HG02610 (cell line): Measurements from ENCODE around the gene PKDCC.
"Not testable (repeated sequence)": the region's sequence is repeated elsewhere in the genome, so short reads cannot be mapped to it uniquely, and the experiment has no call there.

Source experiments
- ATAC-seq: cut with Tn5 transposase; IDR thresholded peaks from one replicate; pipeline ENCODE4 v1.9.1; 2021; ENCODE audit warnings: mild to moderate bottlenecking, moderate library complexity; ENCODE audit not compliant: unreplicated experiment

PKDCC gene

DNA sequence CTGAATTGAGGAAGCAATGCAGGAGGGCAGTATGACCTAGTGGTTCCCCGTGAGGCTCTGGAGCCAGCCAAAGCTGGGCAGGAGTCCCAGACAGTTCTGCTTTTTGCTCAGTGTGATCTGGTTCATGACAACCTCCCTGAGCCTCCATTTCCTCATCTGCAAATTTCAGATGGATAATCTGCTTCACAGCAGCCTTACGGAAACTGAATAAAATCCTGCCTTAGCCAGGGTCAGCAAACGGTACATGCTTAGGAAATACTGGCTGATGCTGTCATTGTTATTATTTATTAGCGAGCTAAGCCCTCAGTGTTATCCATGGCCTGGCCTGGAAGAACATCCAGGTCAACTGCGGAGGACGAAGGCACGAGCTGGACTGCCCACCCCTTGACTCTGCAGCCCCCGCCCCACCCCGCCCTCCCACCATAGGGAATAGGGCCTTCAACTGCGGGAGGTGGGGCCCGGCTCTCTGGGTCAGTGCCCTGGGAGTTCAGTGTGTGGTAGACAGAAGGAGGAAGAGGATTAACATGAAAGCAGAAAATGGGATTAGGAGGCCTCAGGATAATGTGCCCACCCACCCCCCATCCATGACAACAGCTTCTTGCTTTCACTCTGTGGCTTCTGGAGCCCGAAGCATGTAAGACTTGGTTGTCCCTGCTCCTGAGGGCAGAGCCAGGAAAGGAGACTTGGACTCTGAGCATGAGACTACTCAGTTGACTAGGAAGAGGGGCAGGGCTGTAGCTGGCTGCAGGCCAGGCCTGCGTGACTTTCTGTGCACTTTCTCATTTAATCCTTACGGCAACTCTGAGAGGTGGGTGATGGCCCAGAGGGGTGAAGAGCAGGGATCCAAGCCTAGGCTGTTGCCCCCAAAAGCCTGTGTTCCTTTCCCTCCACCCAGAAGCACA is 13.1 kb downstream of the PKDCC start:
- no peak for ATAC-seq

DNA sequence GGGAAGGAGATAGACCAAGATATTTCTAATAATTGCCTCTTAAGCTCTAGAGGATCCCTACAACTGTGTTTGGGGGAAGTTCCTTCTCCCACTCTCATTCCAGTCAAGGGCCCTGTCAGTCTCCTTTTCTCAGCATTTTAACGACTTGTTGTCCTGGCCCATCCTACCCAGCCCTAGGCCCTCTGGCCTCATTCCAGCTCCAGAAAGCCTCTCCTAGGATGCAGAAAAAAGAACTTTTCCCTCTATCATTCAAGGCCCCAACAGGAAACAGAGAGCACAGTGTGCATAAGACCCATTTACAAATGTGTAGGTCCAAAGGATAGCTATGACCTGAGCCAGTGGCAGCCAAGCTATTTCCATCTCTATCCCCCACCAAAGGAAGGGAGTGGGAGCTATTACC is 14.0 kb downstream of the PKDCC start:
- no peak for ATAC-seq

DNA sequence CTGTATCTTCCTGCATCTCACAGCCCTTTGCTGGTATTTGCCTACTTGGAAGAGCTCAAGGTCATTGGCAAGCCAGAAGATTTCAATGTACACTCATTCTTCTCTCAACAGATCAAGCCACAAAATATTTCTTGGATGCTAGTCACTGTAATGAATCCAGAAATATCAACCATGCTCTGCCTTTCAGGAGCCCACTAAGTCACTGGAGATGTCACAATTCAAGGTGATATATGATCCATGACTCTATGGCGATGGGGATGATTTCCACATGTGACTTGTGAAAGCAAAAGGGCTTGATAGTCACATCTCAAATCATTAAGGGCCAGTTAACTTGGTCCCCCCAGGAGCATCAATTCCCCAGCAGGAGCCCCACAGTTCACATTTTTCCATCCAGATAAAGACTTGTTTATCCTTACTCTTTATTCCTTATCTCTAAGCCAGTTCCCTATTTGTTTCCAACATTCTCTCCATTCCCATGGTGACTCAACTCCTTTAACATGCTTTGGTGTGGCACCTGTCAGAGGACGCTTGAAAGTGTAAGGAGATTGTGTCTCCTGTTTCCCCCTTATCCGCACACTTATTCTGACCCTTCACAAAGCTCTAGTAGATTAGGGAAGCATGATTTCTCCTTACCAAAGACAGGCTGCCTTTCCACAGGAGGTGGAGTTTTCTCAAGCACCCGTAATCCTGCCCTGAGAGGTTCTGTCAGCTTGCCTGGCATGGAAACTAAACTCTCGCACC is 15.8 kb downstream of the PKDCC start:
- ATAC-seq = no peak

DNA sequence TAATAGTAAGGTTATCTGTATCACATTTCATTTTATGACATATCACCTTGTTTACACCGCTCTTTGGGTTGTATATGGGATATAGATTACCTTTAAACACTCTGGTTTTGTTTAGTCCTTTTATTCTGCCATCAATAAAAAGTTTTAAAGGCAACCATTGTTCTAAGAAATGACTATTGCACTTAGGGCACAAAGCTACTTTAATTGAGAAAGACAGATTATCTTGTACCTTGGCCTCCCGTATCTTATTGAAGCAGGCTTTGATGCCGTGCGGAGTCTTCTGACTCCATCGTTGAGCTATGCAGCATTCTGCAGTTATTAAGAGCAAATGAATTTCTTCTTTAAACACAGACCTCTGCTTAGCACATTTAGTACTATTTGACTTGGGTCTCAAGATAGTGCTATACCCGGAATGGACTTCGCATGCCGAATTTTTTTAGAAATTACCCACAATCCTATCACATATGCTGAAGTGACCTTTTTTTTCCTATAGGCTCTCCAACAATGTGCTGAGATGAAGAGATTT is 16.7 kb downstream of the PKDCC start:
- ATAC-seq = no peak

DNA sequence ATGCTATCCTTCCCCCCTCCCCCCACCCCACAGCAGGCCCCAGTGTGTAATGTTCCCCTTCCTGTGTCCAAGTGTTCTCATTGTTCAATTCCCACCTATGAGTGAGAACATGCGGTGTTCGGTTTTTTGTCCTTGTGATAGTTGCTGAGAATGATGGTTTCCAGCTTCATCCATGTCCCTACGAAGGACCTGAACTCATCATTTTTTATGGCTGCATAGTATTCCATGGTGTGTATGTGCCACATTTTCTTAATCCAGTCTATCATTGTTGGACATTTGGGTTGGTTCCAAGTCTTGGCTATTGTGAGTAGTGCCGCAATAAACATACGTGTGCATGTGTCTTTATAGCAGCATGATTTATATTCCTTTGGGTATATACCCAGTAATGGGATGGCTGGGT is 17.9 kb downstream of the PKDCC start:
- ATAC-seq = not testable (repeated sequence)

DNA sequence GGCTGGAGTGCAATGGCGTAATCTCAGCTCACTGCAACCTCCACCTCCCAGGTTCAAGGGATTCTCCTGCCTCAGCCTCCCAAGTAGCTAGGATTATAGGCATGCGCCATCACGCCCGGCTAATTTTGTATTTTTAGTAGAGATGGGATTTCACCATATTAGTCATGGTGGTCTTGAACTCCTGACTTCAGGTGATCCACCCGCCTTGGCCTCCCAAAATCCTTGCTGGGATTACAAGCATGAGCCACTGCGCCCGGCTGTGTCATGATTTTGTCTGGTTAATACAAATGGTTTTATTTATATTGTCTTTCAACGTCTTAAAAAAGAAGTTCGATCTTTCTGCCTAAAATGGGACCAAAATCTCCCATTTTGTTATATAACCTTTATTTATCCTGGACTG is 19.2 kb downstream of the PKDCC start:
- ATAC-seq = not testable (repeated sequence)

DNA sequence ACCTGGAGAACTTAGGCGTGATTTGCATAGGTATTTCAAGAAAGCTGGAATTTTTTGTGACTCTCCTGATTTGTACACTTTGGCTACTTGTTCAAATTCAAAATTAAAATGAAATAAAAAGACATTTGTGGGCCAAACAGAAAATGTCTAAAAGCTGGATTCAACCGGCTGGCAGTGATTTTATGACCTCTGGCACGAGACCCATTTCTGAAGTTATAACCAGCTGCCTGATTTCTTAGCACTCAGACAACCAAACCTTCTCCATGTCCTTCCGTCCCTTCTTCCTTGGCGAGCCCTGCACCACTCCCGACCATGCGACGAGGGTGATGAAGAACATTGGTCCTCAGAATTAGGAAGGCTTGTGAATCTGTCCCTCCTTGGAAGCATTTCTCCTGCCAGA is 19.7 kb downstream of the PKDCC start:
- no peak for ATAC-seq

DNA sequence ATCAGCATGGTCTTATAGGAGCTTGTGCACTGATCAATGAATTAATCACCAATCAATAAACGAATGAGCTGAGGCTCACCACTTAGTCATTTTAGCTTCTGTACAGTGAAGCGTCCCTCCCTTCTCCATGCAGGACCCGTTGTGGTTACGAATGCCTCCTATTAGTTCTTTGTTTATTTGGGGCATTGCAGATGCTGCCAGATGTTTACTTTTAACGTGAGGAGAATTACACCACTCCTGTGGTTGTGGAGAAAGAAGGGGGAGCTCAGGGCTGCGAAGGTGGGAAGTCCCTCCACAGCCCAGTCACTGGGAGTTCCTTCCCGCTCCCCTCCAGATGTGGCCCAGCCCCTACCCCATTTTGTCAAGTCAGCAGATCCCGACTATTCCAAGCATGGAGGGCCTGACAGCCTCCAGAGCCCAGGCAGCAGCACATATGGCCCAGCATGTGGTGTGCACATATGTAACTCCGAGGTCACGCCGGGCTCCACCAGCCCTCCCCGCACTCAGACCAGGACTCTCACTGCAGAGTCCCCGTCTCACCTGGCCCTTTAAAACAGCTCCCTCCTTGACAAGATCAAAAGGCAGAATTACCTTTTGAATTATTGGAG is 20.9 kb downstream of the PKDCC start:
- ATAC-seq = no peak

DNA sequence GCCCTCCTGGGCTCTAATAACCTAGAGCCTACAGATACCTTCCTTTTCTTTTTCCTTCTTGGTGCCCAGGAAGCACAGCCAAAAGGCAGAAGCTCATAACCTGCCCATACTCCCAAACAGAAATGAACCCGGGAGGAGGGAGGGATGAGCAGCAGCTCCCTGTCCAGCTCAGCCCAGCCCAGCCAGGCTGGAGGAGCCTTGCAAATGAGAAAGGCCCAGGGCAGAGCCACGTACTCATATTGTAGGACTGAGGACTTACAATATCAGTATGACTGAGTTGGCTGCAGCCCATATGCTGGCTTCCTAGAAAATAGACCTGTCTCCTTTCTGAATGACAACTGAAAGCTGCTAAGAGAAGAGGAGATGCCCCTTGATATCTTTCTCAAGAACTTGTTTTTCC is 21.7 kb downstream of the PKDCC start:
- ATAC-seq = no peak

DNA sequence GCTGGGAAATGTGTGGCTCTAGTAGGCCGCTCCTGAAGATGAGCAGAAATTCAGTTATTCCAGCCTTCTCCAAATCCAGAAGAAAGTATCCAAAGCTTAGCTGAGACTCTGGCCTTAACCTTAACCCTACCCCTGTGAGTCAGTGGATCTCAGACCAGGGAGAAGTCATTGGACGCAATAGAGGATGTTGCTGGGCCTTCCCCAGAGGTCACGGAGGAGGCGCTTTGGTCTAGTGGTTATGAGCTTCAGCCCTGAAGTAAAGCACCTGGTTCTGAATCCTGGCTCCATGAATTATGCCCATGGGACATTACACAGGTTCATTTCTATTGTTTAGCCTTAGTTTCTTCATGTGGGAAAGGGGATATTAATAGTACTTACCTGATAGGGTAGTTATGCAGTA is 24.0 kb downstream of the PKDCC start:
- ATAC-seq = no peak

DNA sequence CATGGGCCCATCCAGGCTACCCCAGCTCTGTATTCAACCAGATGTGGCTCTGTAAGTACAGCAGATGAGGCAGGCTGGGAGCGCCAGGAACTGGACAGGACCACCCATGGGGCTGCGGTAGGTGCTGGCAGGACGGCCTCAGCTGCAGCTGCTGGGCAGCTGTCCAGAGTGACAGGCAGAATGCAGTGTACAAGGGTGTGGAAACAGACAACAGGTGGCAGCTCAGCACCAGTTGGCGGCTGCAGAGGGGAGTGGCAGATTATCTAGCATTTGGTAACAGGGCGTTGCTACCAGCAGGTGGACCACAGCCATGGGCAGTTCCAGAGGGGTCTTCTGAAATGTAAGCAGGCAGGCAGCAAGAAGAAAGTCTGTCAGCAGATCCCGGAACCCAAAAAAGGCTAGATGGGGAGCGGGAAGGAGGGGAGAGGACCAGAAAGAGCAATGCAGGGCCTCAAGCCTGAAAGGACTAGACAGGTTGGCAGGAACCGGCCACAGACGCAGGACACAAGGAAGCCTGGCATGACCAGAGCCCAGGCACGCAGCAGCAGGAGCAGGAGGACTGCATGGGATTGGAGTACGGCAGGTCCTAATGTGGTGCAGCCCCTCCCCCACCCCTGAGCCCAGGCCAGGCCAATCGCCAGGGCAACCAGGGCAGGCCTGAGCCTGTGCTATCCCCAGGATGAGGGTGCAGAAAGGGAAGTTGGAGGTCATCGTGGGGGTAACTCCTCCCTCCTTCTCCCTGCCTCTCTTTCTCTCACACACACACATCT is 24.7 kb downstream of the PKDCC start:
- ATAC-seq = no peak

DNA sequence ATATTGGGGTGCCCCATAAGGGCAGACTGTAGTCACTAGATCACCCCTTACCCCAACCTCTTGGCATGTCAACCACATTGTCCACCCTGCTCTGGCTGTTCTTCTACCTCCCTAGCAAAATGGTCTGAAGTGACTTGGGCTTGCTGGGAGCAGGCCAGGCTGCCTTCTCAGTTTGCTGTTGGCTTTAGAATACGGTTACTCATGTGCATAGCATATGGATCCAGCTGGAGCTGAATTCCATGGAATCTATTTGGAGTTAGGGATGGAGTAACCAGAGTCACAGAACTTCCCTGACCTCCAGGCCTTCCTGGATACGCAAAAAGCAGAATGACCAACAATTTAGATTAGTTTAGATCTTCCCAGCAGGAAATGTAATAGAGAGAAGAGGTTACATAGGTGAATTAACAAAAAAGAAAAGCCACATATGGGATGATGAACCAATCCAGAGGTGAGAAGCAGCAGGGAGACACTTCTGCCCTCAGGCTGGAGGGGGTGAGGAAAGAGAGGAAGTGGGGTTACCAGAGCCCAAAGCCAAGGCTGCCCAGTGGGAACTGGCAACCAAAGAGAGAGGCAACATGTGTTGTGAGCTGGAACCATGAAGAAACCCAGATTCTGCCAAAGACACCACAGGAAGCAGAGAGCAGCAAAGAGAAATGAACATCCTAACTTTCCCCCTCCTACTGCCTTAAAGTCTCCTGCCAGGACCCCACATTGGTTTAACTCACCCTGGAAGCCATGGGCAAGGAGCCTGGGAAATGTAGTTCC is 26.1 kb downstream of the PKDCC start:
- no peak for ATAC-seq

DNA sequence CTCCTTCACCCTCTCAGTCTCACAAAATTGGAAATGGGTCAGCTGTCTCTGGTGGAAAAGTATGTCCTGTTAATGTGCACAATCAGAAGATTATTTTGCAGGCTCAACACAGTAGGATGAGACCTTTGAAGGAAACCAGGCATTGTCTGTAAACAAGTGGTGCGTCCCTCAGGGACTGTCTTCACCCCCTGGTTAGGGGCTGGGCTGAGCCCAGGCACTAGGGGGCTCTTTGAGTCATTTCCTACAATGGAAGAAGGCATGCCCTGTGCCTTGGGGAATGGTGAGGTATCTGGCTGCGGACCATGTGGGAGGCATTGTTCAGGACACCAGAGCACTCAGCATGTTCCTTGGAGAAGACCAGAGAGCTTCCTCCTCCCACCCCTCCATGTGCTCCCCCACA is 26.8 kb downstream of the PKDCC start:
- ATAC-seq = no peak

DNA sequence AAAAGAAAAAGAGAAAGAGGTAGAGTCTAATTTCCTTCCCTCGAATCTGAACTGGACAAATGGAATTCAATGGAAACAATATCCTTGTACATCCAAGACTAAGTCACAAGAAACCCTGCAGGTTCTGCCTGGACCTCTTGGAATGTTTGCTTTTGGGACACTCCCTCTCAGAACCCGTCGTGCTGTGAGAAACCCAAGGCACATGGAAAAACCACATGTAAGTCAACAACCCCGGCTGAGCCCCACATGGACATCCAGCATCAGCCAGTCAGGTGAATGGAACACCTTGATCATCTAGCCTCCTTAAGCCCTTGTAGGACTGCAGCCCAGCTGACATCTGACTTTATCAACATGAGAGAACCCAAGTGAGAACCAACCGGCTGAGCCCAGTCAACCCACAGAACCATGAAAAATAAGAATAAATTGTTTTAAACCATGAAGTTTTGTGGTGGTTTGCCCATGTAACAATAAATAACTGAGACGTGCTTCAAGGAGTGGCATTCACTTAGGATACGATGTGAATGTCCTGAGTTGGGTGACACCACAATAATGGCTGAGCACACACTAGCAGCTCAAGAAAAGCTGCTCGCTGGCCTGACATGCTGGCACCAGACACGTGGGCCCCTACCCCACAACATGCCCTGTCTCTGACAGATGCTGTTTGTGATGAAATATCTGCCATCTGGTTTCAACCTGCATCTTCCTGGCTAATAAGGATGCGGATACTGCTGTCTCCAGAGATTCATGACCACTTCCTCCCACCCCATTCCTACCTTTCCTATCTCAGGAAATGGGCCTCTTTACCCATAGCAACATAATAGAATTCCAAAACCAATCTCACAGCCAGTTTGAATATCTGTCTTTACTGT is 28.8 kb downstream of the PKDCC start:
- ATAC-seq = no peak

DNA sequence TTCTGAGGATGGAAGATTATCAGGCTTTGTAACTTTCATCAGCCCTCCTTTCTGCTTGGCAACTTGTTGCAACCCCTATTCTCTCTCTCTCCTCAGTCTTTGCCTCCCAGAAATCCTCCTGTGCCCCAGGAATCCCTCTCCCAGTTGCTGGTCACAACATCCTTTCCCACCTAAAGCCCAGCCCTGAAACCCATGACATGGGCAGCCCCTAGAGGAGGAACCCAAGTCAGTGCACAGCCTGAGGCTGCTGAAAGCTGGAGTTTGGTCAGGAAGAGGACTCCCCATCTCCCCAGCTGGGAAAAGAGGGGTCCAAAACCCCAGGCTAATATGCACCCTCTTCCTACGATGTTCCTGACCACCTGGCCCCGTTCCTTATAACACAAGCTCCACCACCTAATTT is 29.5 kb downstream of the PKDCC start:
- no peak for ATAC-seq

DNA sequence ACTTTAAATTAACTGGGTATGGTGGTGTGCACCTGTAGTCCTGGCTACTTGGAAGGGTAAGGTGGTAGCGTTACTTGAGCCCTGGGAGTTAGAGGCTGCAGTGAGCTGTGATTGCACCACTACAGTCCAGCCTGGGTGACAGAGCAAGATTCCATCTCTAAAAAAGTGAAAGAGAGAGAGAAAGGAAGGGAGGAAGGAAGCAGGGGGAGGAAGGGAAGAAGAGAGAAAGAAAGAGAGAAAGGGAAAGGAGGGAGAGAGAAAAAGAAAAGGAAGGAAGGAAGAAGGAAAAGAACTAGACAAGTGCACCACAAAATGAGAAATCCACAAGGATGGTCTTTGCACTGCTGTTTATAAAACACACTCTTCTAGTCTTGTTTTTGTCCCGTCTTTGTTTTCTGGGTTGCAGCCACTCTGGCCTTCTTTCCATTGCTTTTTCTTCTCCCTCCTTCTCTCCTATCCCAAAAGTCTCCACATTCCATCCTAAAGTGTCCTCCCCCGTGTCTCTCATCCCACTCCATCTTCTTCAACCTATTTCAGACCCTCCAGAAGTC is 32.0 kb downstream of the PKDCC start:
- no peak for ATAC-seq

DNA sequence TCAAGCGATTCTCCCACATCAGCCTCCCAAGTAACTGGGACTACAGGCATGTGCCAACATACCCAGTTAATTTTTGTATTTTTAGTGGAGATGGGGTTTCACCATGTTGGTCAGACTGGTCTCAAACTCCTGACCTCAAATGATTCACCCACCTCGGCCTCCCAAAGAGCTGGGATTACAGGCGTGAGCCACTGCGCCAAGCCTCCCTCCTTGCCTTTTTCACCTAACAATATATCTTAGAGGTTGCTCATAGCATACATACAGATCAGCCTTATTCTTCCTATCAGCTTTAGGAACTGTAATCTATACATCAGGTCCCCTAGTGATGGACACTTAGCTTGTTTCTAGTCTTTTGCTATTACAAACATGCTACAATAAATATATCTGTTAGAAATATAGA is 33.3 kb downstream of the PKDCC start:
- not testable (repeated sequence) for ATAC-seq

DNA sequence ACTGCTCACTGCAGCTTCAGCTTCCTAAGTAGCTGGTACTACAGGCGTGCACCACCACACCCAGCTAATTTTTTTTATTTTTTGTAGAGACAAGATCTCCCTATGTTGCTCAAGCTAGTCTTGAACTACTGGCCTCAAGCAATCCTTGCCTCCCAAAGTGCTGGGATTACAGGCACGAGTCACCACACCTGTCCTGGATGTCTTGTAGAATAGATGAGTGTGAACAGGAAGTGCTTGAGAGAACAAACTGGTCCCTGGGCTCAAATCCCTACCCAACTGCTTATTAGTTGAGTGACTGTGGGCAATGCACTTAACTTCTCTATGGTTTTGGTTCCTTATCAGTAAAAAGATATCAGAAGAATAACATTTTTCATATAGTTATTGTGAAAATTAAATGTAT is 34.2 kb downstream of the PKDCC start:
- no peak for ATAC-seq

DNA sequence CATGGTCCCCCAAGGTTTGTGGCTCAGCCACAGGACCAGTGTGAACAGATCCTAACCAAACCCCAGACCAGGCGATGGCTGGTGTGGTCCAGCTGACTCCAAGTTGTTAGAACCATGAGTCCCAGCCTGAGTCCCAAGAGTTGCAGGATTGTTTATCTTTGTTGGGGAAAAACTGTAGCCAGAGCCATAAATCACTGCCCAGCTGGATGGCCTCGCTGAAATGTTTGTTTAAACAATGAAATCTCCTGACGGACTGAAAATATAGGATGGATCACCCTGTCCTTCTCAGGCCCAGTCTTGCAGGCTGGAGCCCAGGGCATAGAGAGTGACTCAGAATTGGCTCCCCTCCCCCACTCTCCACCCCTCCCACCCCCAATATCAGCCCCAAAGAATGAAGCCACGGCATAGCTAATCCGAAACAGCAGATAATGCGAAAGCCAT is 36.4 kb downstream of the PKDCC start:
- ATAC-seq = no peak
